ENCODE measurements around the gene PCDHB3.
"Not testable (repeated sequence)": the region's sequence is repeated elsewhere in the genome, so short reads cannot be mapped to it uniquely, and the experiment has no call there.

PCDHB3 gene

GRCh38 chr5:141135030-141135717, 34.9 kb downstream of the PCDHB3 start, which contains the start of gene PCDHB5:
Gene PCDHB5, plus strand, starts transcription at chr5:141135206. Its CDS starts 229 bp downstream, at chr5:141135435.
- peaks cover 4% of the 10 kb centered on the region for H3K9me3 ChIP-seq (ENCODE audit: low read depth, low read length)
- H3K4me3 ChIP-seq = peak within 1 kb of the TSS; percentile 78
- peaks cover 27% of the 10 kb centered on the region for H3K36me3 ChIP-seq (ENCODE audit: insufficient read depth, low read length)
- TF ChIP-seq EZH2 (IDR thresholded peaks at IDR 0.05) (no peak), FOXP2 (optimal IDR thresholded peaks at IDR 0.05; ENCODE audit: control extremely low read depth, extremely low read length, insufficient read depth) (no peak), POLR2AphosphoS5 (IDR thresholded peaks at IDR 0.05; ENCODE audit: borderline replicate concordance, low read depth, low read length) (peak; percentile 72)
- H3K9ac ChIP-seq (ENCODE audit: insufficient read length) = peak within 1 kb of the TSS; percentile 88
- peak within 1 kb of the TSS; percentile 27 for H3K27ac ChIP-seq
- peak; percentile 77 for DNase-seq (ENCODE audit: low read depth, low spot score)

GRCh38 chr5:141135718-141136266, 35.5 kb downstream of the PCDHB3 start:
- peak overlapping the region; percentile 27; the same call in 1 of the 2 replicates for H3K27ac ChIP-seq
- peak overlapping the region; percentile 78 for H3K4me3 ChIP-seq
- H3K9me3 ChIP-seq (ENCODE audit: low read depth, low read length) = peaks cover 4% of the 10 kb centered on the region
- TF ChIP-seq POLR2AphosphoS5 (IDR thresholded peaks at IDR 0.05; ENCODE audit: borderline replicate concordance, low read depth, low read length) (no peak), FOXP2 (optimal IDR thresholded peaks at IDR 0.05; ENCODE audit: control extremely low read depth, extremely low read length, insufficient read depth) (no peak), EZH2 (IDR thresholded peaks at IDR 0.05) (no peak)
- H3K9ac ChIP-seq (ENCODE audit: insufficient read length) = peak overlapping the region; percentile 88
- H3K36me3 ChIP-seq (ENCODE audit: insufficient read depth, low read length) = peaks cover 27% of the 10 kb centered on the region
- no peak for DNase-seq (ENCODE audit: low read depth, low spot score)

- not testable (repeated sequence) for H3K9ac ChIP-seq (ENCODE audit: insufficient read length); H3K4me3 ChIP-seq; DNase-seq (ENCODE audit: low read depth, low spot score); H3K27ac ChIP-seq; H3K9me3 ChIP-seq (ENCODE audit: low read depth, low read length)
- peaks cover 27% of the 10 kb centered on the region for H3K36me3 ChIP-seq (ENCODE audit: insufficient read depth, low read length)
Observed at GRCh38 chr5:141137346-141137745, 37.1 kb downstream of the PCDHB3 start.

DNA sequence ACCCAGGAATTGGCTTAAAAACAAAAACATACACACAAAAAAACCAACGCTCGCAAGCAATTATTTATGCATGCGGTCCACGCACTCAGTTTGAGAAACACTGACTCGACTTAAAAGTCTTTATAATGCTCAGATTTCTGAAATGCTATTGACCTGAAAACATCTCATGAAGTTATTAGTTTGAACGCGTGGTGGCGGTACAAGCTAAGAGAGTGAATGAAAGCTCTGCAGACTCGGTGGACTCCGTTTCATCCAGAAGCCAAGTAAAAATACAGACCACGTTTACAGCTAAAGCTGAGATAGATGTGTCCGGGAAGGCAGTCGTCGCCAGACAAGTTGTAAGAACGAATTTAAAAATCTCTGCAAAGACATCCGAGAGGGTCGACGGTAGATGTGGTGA, 49.5 kb downstream of the PCDHB3 start, which contains the start of gene PCDHB6:
Gene PCDHB6, plus strand, starts transcription at position 246 of the 400 bp plus-strand sequence. CDS start 201 bp downstream, outside the sequence.
- DNase-seq (ENCODE audit: low read depth, low spot score) = no peak
- H3K4me3 ChIP-seq = no peak within 1 kb of the TSS
- H3K27ac ChIP-seq = no peak within 1 kb of the TSS
- H3K9me3 ChIP-seq (ENCODE audit: low read depth, low read length) = no peaks in the 10 kb centered on the region
- H3K9ac ChIP-seq (ENCODE audit: insufficient read length) = no peak within 1 kb of the TSS
- TF ChIP-seq POLR2AphosphoS5 (IDR thresholded peaks at IDR 0.05; ENCODE audit: borderline replicate concordance, low read depth, low read length) (no peak), FOXP2 (optimal IDR thresholded peaks at IDR 0.05; ENCODE audit: control extremely low read depth, extremely low read length, insufficient read depth) (no peak), EZH2 (IDR thresholded peaks at IDR 0.05) (no peak)
- H3K36me3 ChIP-seq (ENCODE audit: insufficient read depth, low read length) = no peaks in the 10 kb centered on the region

DNA sequence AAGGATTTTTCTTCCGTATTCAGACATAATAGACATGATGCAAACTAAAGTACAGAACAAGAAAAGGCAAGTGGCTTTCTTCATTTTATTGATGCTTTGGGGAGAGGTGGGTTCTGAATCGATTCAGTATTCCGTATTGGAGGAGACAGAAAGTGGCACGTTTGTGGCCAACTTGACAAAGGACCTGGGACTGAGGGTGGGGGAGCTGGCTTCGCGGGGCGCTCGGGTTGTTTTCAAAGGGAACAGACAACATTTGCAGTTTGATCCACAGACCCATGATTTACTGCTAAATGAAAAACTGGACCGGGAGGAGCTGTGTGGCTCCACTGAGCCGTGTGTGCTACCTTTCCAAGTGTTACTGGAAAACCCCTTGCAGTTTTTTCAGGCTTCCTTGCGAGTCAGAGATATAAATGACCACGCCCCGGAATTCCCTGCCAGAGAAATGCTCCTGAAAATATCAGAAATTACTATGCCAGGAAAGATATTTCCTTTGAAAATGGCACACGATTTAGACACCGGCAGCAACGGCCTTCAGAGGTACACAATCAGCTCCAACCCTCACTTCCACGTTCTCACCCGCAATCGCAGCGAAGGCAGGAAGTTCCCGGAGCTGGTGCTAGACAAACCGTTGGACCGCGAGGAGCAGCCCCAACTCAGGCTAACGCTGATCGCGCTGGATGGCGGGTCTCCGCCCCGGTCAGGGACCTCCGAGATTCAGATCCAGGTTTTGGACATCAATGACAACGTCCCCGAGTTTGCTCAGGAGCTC, 50.1 kb downstream of the PCDHB3 start:
- Histone ChIP-seq H3K9me3 (ENCODE audit: low read depth, low read length) (0 out of 2 replicates have a peak, but pooled peaks cover 3% of the 10 kb centered on the region), H3K9ac (ENCODE audit: insufficient read length) (no peak overlapping the region), H3K36me3 (ENCODE audit: insufficient read depth, low read length) (no peaks in the 10 kb centered on the region), H3K4me3 (no peak overlapping the region), H3K27ac (no peak overlapping the region)
- no peak for DNase-seq (ENCODE audit: low read depth, low spot score)
- TF ChIP-seq FOXP2 (optimal IDR thresholded peaks at IDR 0.05; ENCODE audit: control extremely low read depth, extremely low read length, insufficient read depth) = no peak
- no peak for TF ChIP-seq POLR2AphosphoS5 (IDR thresholded peaks at IDR 0.05; ENCODE audit: borderline replicate concordance, low read depth, low read length)
- no peak for TF ChIP-seq EZH2 (IDR thresholded peaks at IDR 0.05)

- Histone ChIP-seq H3K4me3 (no peak overlapping the region), H3K9ac (ENCODE audit: insufficient read length) (no peak overlapping the region), H3K9me3 (ENCODE audit: low read depth, low read length) (0 out of 2 replicates have a peak, but pooled peaks cover 3% of the 10 kb centered on the region), H3K36me3 (ENCODE audit: insufficient read depth, low read length) (no peaks in the 10 kb centered on the region), H3K27ac (no peak overlapping the region)
- TF ChIP-seq EZH2 (IDR thresholded peaks at IDR 0.05) (no peak), FOXP2 (optimal IDR thresholded peaks at IDR 0.05; ENCODE audit: control extremely low read depth, extremely low read length, insufficient read depth) (no peak), POLR2AphosphoS5 (IDR thresholded peaks at IDR 0.05; ENCODE audit: borderline replicate concordance, low read depth, low read length) (no peak)
- DNase-seq (ENCODE audit: low read depth, low spot score) = no peak
Observed at GRCh38 chr5:141150993-141151325, 50.7 kb downstream of the PCDHB3 start.

DNA sequence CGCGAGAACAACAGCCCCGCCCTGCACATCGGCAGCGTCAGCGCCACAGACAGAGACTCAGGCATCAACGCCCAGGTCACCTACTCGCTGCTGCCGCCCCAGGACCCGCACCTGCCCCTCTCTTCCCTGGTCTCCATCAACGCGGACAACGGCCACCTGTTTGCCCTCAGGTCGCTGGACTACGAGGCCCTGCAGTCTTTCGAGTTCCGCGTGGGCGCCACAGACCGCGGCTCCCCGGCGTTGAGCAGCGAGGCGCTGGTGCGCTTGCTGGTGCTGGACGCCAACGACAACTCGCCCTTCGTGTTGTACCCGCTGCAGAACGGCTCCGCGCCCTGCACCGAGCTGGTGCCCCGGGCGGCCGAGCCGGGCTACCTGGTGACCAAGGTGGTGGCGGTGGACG, 51.4 kb downstream of the PCDHB3 start:
- H3K9me3 ChIP-seq (ENCODE audit: low read depth, low read length); H3K36me3 ChIP-seq (ENCODE audit: insufficient read depth, low read length); H3K27ac ChIP-seq; DNase-seq (ENCODE audit: low read depth, low spot score); H3K4me3 ChIP-seq; H3K9ac ChIP-seq (ENCODE audit: insufficient read length): not testable (repeated sequence)

GRCh38 chr5:141152096-141152495, 51.8 kb downstream of the PCDHB3 start:
- DNase-seq (ENCODE audit: low read depth, low spot score); H3K9me3 ChIP-seq (ENCODE audit: low read depth, low read length); H3K27ac ChIP-seq; H3K9ac ChIP-seq (ENCODE audit: insufficient read length); H3K4me3 ChIP-seq; H3K36me3 ChIP-seq (ENCODE audit: insufficient read depth, low read length): not testable (repeated sequence)

Measured in SK-N-MC (cell line).